Middle frontal gyrus (tissue), 1 donor: ENCODE measurements around the gene TRIM15.
"Not testable (repeated sequence)": the region's sequence is repeated elsewhere in the genome, so short reads cannot be mapped to it uniquely, and the experiment has no call there.

ENCODE experiments used
- DNase-seq: peaks from one replicate; pipeline ENCODE4 v3.0.0-alpha.2; 2015; ENCODE audit warnings: low spot score; ENCODE audit errors: extremely low spot score

Gene TRIM15

GRCh38 chr6:30162265-30163089 is 869 bp upstream of the TRIM15 start:
- DNase-seq: no peak

- no peak for DNase-seq
These were observed 740 bp downstream of the TRIM15 start for GRCh38 chr6:30163918-30164654.

GRCh38 chr6:30164714-30165113 is 1.4 kb downstream of the TRIM15 start:
- no peak for DNase-seq

GRCh38 chr6:30165238-30165637 is 1.9 kb downstream of the TRIM15 start:
- not testable (repeated sequence) for DNase-seq

- no peak for DNase-seq
These were observed 3.8 kb downstream of the TRIM15 start for GRCh38 chr6:30167101-30167500.

GRCh38 chr6:30168741-30169140 is 5.4 kb downstream of the TRIM15 start:
- no peak for DNase-seq

GRCh38 chr6:30169658-30170614 is 6.6 kb downstream of the TRIM15 start:
- DNase-seq: no peak

- DNase-seq: no peak
These were observed 8.5 kb downstream of the TRIM15 start for GRCh38 chr6:30171677-30172471.

- DNase-seq: no peak
These were observed 9.3 kb downstream of the TRIM15 start for GRCh38 chr6:30172681-30173080.

- DNase-seq: no peak
These were observed 12.4 kb downstream of the TRIM15 start for GRCh38 chr6:30175765-30176164.

GRCh38 chr6:30178837-30179236 is 15.5 kb downstream of the TRIM15 start:
- DNase-seq: no peak

- DNase-seq: no peak
These were observed 16.8 kb downstream of the TRIM15 start for GRCh38 chr6:30180145-30180544.

GRCh38 chr6:30184417-30185031 is 21.2 kb downstream of the TRIM15 start:
- no peak for DNase-seq

GRCh38 chr6:30185846-30186484 is 22.6 kb downstream of the TRIM15 start:
- DNase-seq: no peak

- DNase-seq: no peak
These were observed 25.2 kb downstream of the TRIM15 start for GRCh38 chr6:30188541-30188940.

- DNase-seq: no peak
These were observed 28.7 kb downstream of the TRIM15 start for GRCh38 chr6:30192076-30192475.

- DNase-seq: no peak
These were observed 31.7 kb downstream of the TRIM15 start for GRCh38 chr6:30194797-30195690.

GRCh38 chr6:30195951-30196350 is 32.6 kb downstream of the TRIM15 start:
- no peak for DNase-seq

- DNase-seq: no peak
These were observed 33.0 kb downstream of the TRIM15 start for GRCh38 chr6:30196376-30196775.
